HepG2 (cell line): Measurements from ENCODE around the gene ARHGAP19. TPM values are rescaled to one million over a fixed set of nuclear protein-coding genes. Genes with fewer than 3 reads are reported as not detected.

Experiments
- ARNT ChIP-seq: fragments of 450-650 bp; IDR thresholded peaks from 2 replicates; pipeline ENCODE4 v1.6.1; 2017
- BRCA1 ChIP-seq: sonication (generic); formaldehyde crosslinking; IDR thresholded peaks from 2 replicates; pipeline ENCODE4 v1.4.0; 2020; ENCODE audit warnings: missing genetic modification reagents
- GTF2F1 ChIP-seq: fragments of 150-350 bp; IDR thresholded peaks from 2 replicates; pipeline ENCODE4 v1.6.1; 2014; ENCODE audit warnings: low read length
- KDM3A ChIP-seq: IDR thresholded peaks from 2 replicates; pipeline ENCODE4 v1.6.1; 2018; ENCODE audit warnings: low read depth, missing compliant biosample characterization
- MIXL1 ChIP-seq: IDR thresholded peaks from 2 replicates; pipeline ENCODE4 v1.6.1; 2016
- POLR2AphosphoS2 ChIP-seq: IDR thresholded peaks from 2 replicates; pipeline ENCODE4 v1.6.1; 2011; ENCODE audit warnings: low read depth, low read length, improper control_type of control experiment
- RCOR2 ChIP-seq: IDR thresholded peaks from 2 replicates; pipeline ENCODE4 v1.6.1; 2016; ENCODE audit warnings: missing biosample characterization, missing genetic modification reagents
- ZIK1 ChIP-seq: sonication (generic); formaldehyde crosslinking; IDR thresholded peaks from 2 replicates; pipeline ENCODE4 v1.5.0; 2020; ENCODE audit warnings: mild to moderate bottlenecking, low read depth, missing genetic modification reagents, borderline replicate concordance
- ZNF224 ChIP-seq: sonication (generic); formaldehyde crosslinking; IDR thresholded peaks from 2 replicates; pipeline ENCODE4 v1.5.0; 2020; ENCODE audit warnings: mild to moderate bottlenecking, missing genetic modification reagents
- ZNF225 ChIP-seq: sonication (generic); formaldehyde crosslinking; IDR thresholded peaks from 2 replicates; pipeline ENCODE4 v1.4.0; 2020; ENCODE audit warnings: mild to moderate bottlenecking, missing genetic modification reagents
- ZNF230 ChIP-seq: sonication (generic); formaldehyde crosslinking; IDR thresholded peaks from 2 replicates; pipeline ENCODE4 v1.4.0; 2020; ENCODE audit warnings: mild to moderate bottlenecking, missing genetic modification reagents
- ZNF34 ChIP-seq: sonication (generic); formaldehyde crosslinking; IDR thresholded peaks from 2 replicates; pipeline ENCODE4 v1.4.0; 2020; ENCODE audit warnings: mild to moderate bottlenecking, missing genetic modification reagents, borderline replicate concordance
- ZNF530 ChIP-seq: sonication (generic); formaldehyde crosslinking; IDR thresholded peaks from 2 replicates; pipeline ENCODE4 v1.5.0; 2020; ENCODE audit warnings: low read depth, mild to moderate bottlenecking, missing genetic modification reagents
- ZNF564 ChIP-seq: sonication (generic); formaldehyde crosslinking; IDR thresholded peaks from 2 replicates; pipeline ENCODE4 v1.8.1; 2023; ENCODE audit warnings: mild to moderate bottlenecking, missing genetic modification reagents
- ZNF607 ChIP-seq: sonication (generic); formaldehyde crosslinking; IDR thresholded peaks from 2 replicates; pipeline ENCODE4 v1.5.1; 2020; ENCODE audit warnings: missing genetic modification reagents, mild to moderate bottlenecking, borderline replicate concordance
- ZNF615 ChIP-seq: sonication (generic); formaldehyde crosslinking; IDR thresholded peaks from 2 replicates; pipeline ENCODE4 v1.5.0; 2020; ENCODE audit warnings: mild to moderate bottlenecking, missing genetic modification reagents, borderline replicate concordance
- ZNF670 ChIP-seq: sonication (generic); formaldehyde crosslinking; IDR thresholded peaks from 2 replicates; pipeline ENCODE4 v1.8.0; 2022; ENCODE audit warnings: mild to moderate bottlenecking, missing genetic modification reagents, borderline replicate concordance
- ZNF691 ChIP-seq: sonication (generic); formaldehyde crosslinking; IDR thresholded peaks from 2 replicates; pipeline ENCODE4 v1.4.0; 2020; ENCODE audit warnings: missing genetic modification reagents, low read depth, mild to moderate bottlenecking, borderline replicate concordance
- polyA plus RNA-seq, 8 experiments: library from polyadenylated mRNA; depleted of rRNA in 3 of 8; stranded (reverse) in 7 of 8; unstranded in 1 of 8; fragments of >200 nt; fragmentation: Illumina TruSeq in 4 of 8; extraction: Trizol in 4 of 8; gene quantifications; 2 replicates each; pipeline versions ENCODE4 v1.2.1 to v1.2.3, GENCODE V29; 2011 to 2016; ENCODE audit warnings: low read depth in 4 of 8, missing spikeins in 1 of 8, mixed read lengths in 1 of 8; ENCODE audit not compliant: insufficient read depth in 1 of 8
- total RNA-seq, 5 experiments: library from RNA; depleted of rRNA; stranded (reverse); fragments of >200 nt; fragmentation: Illumina TruSeq; extraction: Trizol; gene quantifications; 2 replicates each; pipeline ENCODE4 v1.2.3, GENCODE V29; 2016; ENCODE audit warnings: low read depth in 1 of 5
- TF ChIP-seq, protein P1 (sequence below): sonication (generic); formaldehyde crosslinking; IDR thresholded peaks from 2 replicates; pipeline ENCODE4 v1.8.0; 2022; ENCODE audit warnings: missing genetic modification reagents, low read depth, mild to moderate bottlenecking, borderline replicate concordance
- TF ChIP-seq, protein P2 (sequence below): sonication (generic); formaldehyde crosslinking; IDR thresholded peaks from 2 replicates; pipeline ENCODE4 v1.8.1; 2023; ENCODE audit warnings: mild to moderate bottlenecking, missing genetic modification reagents
- TF ChIP-seq, protein P3 (sequence below): IDR thresholded peaks from 2 replicates; pipeline ENCODE4 v1.6.1; 2016; ENCODE audit warnings: missing compliant biosample characterization, missing genetic modification reagents, borderline replicate concordance
- TF ChIP-seq, protein P4 (sequence below): sonication (generic); formaldehyde crosslinking; IDR thresholded peaks from 2 replicates; pipeline ENCODE4 v1.4.0; 2020; ENCODE audit warnings: missing genetic modification reagents
- TF ChIP-seq, protein P5 (sequence below): sonication (generic); formaldehyde crosslinking; IDR thresholded peaks from 2 replicates; pipeline ENCODE4 v1.5.0; 2020; ENCODE audit warnings: mild to moderate bottlenecking, missing genetic modification reagents

ARHGAP19 gene
- total and polyA plus RNA-seq, 2 of the 13 experiments (the other 11 are each of a cell fraction or from before 2014, with no cell fraction given) = 7.6 to 10.0 TPM

DNA sequence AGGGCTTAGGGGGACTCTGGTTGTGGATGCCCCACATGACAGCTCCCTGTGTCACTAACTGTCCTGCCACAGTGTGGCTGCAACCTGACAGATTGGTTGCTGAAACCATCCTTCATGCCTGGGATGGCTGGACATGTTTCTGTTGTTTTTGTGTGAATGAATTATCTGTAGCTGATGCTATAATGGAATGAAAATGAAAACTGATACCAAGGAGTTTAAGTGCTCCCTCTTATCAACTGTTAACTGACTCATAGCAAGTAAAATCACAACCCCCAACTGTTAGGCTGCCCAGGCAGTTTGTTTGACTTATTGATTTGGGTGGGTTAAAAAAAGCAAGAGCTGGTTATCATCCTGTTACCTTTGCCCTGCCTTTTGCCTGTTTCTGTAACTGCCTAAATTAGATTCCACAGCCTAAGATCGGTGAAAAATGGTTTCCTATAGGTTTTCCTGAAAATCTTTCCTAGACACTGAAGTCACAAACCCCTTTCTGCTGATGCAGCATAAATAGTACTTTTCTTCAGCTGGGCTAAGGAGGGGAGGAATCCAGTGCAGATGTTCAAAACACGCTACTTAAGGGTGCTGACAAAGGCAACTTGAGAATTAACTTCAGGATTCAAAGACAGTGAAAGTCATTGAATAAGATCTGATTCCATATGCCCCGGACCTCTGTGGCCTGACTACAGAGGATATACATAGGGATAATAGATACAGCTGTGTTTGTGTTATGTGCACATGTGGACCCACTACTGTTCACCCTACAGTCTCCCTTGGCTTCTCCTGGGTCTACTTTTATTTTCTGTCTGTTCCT is 36.4 kb upstream of the ARHGAP19 start (continued):
- no peak for TF ChIP-seq ZNF691
- TF ChIP-seq, protein P1, sequence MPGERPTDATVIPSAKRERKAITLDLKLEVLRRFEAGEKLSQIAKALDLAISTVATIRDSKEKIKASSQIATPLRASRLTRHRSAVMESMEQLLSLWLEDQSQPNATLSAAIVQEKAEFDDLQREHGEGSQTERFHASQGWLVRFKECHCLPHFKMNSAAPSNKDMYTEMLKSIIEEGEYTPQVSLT (CRISPR knock-in tag) = no peak
- TF ChIP-seq MIXL1 = peak; percentile 91; the same call in 1 of the 2 replicates
- TF ChIP-seq, protein P2, sequence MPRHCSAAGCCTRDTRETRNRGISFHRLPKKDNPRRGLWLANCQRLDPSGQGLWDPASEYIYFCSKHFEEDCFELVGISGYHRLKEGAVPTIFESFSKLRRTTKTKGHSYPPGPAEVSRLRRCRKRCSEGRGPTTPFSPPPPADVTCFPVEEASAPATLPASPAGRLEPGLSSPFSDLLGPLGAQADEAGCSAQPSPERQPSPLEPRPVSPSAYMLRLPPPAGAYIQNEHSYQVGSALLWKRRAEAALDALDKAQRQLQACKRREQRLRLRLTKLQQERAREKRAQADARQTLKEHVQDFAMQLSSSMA (CRISPR knock-in tag) = no peak
- no peak for TF ChIP-seq ZNF564
- peak; percentile 85 for TF ChIP-seq RCOR2 (CRISPR knock-in tag)
- TF ChIP-seq ZNF224 (CRISPR knock-in tag) = no peak
- no peak for TF ChIP-seq ZNF225 (CRISPR knock-in tag)
- TF ChIP-seq BRCA1 (CRISPR knock-in tag) = no peak
- TF ChIP-seq, protein P3, sequence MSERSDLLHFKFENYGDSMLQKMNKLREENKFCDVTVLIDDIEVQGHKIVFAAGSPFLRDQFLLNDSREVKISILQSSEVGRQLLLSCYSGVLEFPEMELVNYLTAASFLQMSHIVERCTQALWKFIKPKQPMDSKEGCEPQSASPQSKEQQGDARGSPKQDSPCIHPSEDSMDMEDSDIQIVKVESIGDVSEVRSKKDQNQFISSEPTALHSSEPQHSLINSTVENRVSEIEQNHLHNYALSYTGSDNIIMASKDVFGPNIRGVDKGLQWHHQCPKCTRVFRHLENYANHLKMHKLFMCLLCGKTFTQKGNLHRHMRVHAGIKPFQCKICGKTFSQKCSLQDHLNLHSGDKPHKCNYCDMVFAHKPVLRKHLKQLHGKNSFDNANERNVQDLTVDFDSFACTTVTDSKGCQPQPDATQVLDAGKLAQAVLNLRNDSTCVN = no peak
- no peak; the same call in 1 of the 2 replicates for TF ChIP-seq ZNF607 (CRISPR knock-in tag)
- TF ChIP-seq ZNF530 (CRISPR knock-in tag) = no peak
- TF ChIP-seq ZNF34 = no peak
- no peak for TF ChIP-seq ZNF615
- no peak for TF ChIP-seq GTF2F1
- TF ChIP-seq KDM3A (CRISPR knock-in tag) = no peak
- no peak for TF ChIP-seq ARNT
- TF ChIP-seq, protein P4, sequence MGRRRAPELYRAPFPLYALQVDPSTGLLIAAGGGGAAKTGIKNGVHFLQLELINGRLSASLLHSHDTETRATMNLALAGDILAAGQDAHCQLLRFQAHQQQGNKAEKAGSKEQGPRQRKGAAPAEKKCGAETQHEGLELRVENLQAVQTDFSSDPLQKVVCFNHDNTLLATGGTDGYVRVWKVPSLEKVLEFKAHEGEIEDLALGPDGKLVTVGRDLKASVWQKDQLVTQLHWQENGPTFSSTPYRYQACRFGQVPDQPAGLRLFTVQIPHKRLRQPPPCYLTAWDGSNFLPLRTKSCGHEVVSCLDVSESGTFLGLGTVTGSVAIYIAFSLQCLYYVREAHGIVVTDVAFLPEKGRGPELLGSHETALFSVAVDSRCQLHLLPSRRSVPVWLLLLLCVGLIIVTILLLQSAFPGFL (CRISPR knock-in tag) = no peak
- TF ChIP-seq, protein P5, sequence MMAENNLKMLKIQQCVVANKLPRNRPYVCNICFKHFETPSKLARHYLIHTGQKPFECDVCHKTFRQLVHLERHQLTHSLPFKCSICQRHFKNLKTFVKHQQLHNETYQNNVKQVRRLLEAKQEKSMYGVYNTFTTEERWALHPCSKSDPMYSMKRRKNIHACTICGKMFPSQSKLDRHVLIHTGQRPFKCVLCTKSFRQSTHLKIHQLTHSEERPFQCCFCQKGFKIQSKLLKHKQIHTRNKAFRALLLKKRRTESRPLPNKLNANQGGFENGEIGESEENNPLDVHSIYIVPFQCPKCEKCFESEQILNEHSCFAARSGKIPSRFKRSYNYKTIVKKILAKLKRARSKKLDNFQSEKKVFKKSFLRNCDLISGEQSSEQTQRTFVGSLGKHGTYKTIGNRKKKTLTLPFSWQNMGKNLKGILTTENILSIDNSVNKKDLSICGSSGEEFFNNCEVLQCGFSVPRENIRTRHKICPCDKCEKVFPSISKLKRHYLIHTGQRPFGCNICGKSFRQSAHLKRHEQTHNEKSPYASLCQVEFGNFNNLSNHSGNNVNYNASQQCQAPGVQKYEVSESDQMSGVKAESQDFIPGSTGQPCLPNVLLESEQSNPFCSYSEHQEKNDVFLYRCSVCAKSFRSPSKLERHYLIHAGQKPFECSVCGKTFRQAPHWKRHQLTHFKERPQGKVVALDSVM (CRISPR knock-in tag) = no peak
- TF ChIP-seq ZNF230 = no peak
- TF ChIP-seq ZIK1 (CRISPR knock-in tag) = no peak
- no peak for TF ChIP-seq ZNF670 (CRISPR knock-in tag)
- no peak for TF ChIP-seq POLR2AphosphoS2
